Kidney (tissue), 14 donors: ENCODE results near the gene YARS1. TPM values are rescaled to one million over a fixed set of nuclear protein-coding genes. Genes with fewer than 3 reads are reported as not detected.

Experiments
- DNase-seq, 5 donors: peaks; one replicate each; pipeline ENCODE4 v3.0.0-alpha.2; 2013 to 2020
- FAIRE-seq: peaks from 2 replicates; lab custom pipeline; 2012; peaks lifted over from hg19 to GRCh38; lab: Jason Lieb, UNC
- H3K27ac ChIP-seq, 2 donors: one replicate each; pipeline ENCODE4 v1.7.0; 2013; ENCODE audit warnings: low read depth in 2 of 2, low read length in 2 of 2, inconsistent platforms in 1 of 2
- H3K27me3 ChIP-seq: one replicate; pipeline ENCODE4 v1.7.1; 2013; ENCODE audit warnings: low read length, inconsistent platforms; ENCODE audit not compliant: control insufficient read depth, insufficient read depth
- H3K36me3 ChIP-seq, 3 donors: one replicate each; pipeline versions ENCODE4 v1.7.0 to v1.7.1; 2013; ENCODE audit warnings: low read length in 3 of 3, control low read depth in 1 of 3, inconsistent platforms in 1 of 3; ENCODE audit not compliant: insufficient read depth in 3 of 3, control insufficient read depth in 2 of 3
- H3K4me1 ChIP-seq, 3 donors: one replicate each; pipeline versions ENCODE4 v1.7.0 to v1.7.1; 2013; ENCODE audit warnings: low read length in 3 of 3, inconsistent platforms in 1 of 3, low read depth in 1 of 3; ENCODE audit not compliant: control insufficient read depth in 2 of 3, insufficient read depth in 2 of 3
- H3K4me3 ChIP-seq, 3 donors: one replicate each; pipeline versions ENCODE4 v1.7.0 to v1.8.1; 2013; ENCODE audit warnings: low read length in 3 of 3, control low read depth in 1 of 3, inconsistent platforms in 1 of 3
- H3K9ac ChIP-seq, 3 donors: one replicate each; pipeline versions ENCODE4 v1.7.0 to v1.7.1; 2013; ENCODE audit warnings: low read length in 3 of 3, control low read depth in 1 of 3, inconsistent platforms in 1 of 3
- H3K9me3 ChIP-seq, 3 donors: one replicate each; pipeline versions ENCODE4 v1.7.0 to v1.7.1; 2013; ENCODE audit warnings: low read length in 3 of 3, control low read depth in 1 of 3, inconsistent platforms in 1 of 3; ENCODE audit not compliant: control insufficient read depth in 2 of 3, insufficient read depth in 1 of 3
- intact Hi-C: fragments of 100-400 bp; cut with DNase I; formaldehyde crosslinking; loops from one replicate; pipeline ENCODE4 v1.11.1; 2022
- polyA plus RNA-seq: library from polyadenylated mRNA; stranded (reverse); fragments of 350-450 nt; fragmentation: Illumina TruSeq; extraction: RNeasy Lipid Tissue Mini Kit (QIAGEN cat#74804); gene quantifications from one replicate; pipeline ENCODE4 v1.2.3, GENCODE V29; 2014; ENCODE audit warnings: low read depth, low replicate concordance; ENCODE audit not compliant: insufficient read depth
- total RNA-seq: library from RNA; stranded (reverse); fragmentation: NEBNext Ultra II Directional; extraction: Animal tissue kit (Norgen Biotek cat#: 25700); gene quantifications from one replicate; pipeline ENCODE4 v1.2.1, GENCODE V29; 2021
- TF ChIP-seq, protein P1 (sequence below): IDR thresholded peaks from 3 replicates; pipeline ENCODE4 v1.5.1; 2012; ENCODE audit warnings: mild to moderate bottlenecking, moderate library complexity, borderline replicate concordance; ENCODE audit not compliant: insufficient read depth; ENCODE audit errors: extremely low read depth
- donor health status: control.
- donor health status: control.
- donor health status: control.
- donor health status: control.
- donor health status: control.
- donor health status: DM: yes; HTN: yes; CAD: no.
- donor health status: Normal renal cell carcinoma (clear cell type).

The YARS1 gene
- total and polyA plus RNA-seq, 2 donors from 2014 or later = 24.8 to 86.1 TPM

DNA sequence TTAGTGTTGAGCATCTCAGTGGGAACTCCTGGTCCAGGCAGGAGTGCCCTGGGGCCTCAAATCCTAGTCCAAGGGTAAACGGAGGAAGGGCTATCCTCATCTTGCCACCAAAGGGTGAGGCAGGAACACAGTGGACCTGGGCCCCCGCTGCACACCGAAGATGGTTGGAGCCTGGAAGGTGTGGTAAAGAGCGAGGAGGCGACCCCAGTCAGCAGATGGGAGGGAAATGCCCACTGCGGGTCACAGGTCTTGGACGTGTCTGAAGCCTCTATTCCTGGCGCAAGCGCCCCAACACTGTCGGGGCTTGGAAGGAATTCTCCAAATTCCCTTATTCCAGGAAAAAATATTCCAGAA, 76.1 kb downstream of the YARS1 start:
- TF ChIP-seq, protein P1, sequence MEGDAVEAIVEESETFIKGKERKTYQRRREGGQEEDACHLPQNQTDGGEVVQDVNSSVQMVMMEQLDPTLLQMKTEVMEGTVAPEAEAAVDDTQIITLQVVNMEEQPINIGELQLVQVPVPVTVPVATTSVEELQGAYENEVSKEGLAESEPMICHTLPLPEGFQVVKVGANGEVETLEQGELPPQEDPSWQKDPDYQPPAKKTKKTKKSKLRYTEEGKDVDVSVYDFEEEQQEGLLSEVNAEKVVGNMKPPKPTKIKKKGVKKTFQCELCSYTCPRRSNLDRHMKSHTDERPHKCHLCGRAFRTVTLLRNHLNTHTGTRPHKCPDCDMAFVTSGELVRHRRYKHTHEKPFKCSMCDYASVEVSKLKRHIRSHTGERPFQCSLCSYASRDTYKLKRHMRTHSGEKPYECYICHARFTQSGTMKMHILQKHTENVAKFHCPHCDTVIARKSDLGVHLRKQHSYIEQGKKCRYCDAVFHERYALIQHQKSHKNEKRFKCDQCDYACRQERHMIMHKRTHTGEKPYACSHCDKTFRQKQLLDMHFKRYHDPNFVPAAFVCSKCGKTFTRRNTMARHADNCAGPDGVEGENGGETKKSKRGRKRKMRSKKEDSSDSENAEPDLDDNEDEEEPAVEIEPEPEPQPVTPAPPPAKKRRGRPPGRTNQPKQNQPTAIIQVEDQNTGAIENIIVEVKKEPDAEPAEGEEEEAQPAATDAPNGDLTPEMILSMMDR = no peak
- FAIRE-seq = no peak
- Histone ChIP-seq H3K4me1 (peaks cover 0 to 28% (median 12%) of the 10 kb centered on the region in 3 donors), H3K27ac (peak overlapping the region; percentile 67 to 86), H3K4me3 (peak overlapping the region; percentile 41 to 73 (median 55)), H3K27me3 (no peaks in the 10 kb centered on the region), H3K9ac (peak overlapping the region in 2 of 3 donors; percentile 75 to 78), H3K9me3 (no peaks in the 10 kb centered on the region), H3K36me3 (no peaks in the 10 kb centered on the region)
- intact Hi-C loops = no loop called here
- peak in 1 of 5 donors; percentile 55 for DNase-seq

DNA sequence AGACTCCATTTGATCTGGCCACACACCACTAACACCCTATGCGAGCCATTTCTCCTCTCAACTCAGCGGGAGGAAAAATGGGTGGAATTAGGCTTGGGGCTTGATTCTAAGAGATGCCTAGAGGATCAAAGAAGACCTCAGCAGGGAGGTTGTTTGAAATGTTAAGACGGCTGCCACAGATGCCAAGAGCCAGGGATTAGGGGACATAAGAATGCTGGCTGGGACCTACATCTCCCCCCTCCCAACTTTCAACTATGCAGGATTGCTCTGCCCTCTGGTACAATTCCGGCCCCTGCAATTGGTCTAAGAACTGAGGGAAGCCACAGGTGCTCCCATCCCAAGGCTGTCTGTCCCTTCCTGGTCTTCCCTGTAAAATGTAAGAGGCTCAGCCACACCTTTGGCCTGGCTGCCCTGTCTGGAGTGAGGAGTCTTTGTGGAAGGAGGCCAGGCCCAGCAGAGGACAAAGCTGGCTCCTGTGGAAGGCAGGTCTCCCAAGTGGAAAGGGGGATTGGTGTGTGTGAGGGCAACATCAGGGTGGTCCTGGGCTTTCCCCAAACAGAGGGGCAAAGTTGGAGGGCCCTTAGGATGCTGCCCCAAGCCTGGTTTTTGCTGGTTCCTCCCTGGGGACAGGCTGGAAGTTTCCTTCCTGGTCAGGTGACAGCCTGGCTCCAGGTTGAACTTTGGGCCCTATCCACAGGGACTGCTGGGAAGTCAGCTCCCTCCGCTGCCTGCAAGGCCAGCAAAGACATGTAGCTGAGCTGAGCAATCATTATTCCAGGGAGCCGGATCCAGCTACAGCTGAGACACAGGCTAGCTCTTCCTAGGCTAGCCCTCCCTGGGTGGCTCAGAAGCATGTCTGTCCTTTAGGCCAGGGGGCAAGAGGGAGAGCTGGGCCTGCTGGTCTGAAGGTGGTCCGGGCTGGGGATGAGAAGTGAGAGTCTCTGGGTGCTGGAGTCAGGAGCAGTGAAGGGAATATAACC, 80.1 kb downstream of the YARS1 start:
- H3K4me1 ChIP-seq = peaks cover 0 to 8% (median 4%) of the 10 kb centered on the region in 3 donors
- TF ChIP-seq, protein P1 = no peak
- H3K36me3 ChIP-seq = no peaks in the 10 kb centered on the region
- DNase-seq (peak in 3 of 5 donors; percentile 39 to 58 (median 41)), FAIRE-seq (no peak)
- H3K4me3 ChIP-seq = no peak overlapping the region
- H3K9ac ChIP-seq = peak overlapping the region in 1 of 3 donors; percentile 16
- no peaks in the 10 kb centered on the region for H3K27me3 ChIP-seq
- intact Hi-C loops = no loop called here
- peak overlapping the region; percentile 65 to 80 for H3K27ac ChIP-seq
- H3K9me3 ChIP-seq = no peaks in the 10 kb centered on the region

DNA sequence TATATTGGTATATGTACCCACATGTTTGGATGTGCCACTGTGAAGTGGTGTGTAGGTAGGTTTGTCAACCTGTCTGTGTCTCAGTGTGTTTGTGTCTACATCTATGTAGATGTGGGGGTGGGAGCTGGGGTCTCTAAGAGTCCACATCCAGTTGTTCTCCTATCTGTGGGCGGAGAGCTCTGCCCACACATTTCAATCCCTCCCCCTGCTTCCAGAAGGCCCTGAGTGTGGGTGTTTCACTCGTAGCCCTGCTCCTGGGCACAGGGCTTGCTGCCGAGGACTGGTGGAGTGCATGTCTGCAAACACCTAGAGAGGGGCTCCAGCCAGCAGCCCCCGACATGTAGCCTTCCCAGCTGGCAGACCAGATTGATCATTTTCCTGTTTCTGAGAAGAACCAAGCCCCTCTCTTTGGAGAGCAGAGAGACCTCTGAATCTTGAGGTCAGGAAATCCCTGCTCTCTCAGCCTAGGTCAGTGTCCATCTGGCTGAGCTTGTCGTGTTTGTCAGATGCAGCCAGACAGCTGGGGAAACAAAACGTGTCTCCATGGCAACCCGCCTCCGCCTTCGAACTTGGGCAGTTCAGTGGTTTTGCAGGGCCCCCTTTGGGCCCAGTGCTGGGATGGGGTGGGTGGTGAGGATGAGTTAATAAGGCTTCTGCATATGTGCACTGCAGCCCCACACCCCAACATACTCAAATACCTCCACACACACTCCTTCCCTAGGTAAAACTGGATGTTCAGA, 83.4 kb downstream of the YARS1 start:
- Histone ChIP-seq H3K9ac (no peak overlapping the region), H3K36me3 (no peaks in the 10 kb centered on the region), H3K27ac (no peak overlapping the region), H3K9me3 (no peaks in the 10 kb centered on the region), H3K4me3 (no peak overlapping the region), H3K27me3 (no peaks in the 10 kb centered on the region), H3K4me1 (peaks cover 0 to 4% (median 3%) of the 10 kb centered on the region in 3 donors)
- intact Hi-C loops = no loop called here
- DNase-seq (peak in 3 of 5 donors; percentile 25 to 61 (median 44)), FAIRE-seq (no peak)
- TF ChIP-seq, protein P1 = no peak
